Measurements from ENCODE around the gene KRTAP4-2. TPM values are rescaled to one million over a fixed set of nuclear protein-coding genes. Genes with fewer than 3 reads are reported as not detected.
"Not testable (repeated sequence)": the region's sequence is repeated elsewhere in the genome, so short reads cannot be mapped to it uniquely, and the experiment has no call there.

Gene KRTAP4-2
- total RNA-seq = not detected

- Mint-ChIP-seq H3K27ac (no peak within 1 kb of the TSS), H3K36me3 (no peaks in the 10 kb centered on the region), H3K9me3 (no peaks in the 10 kb centered on the region)
- ATAC-seq (no peak), DNase-seq (ENCODE audit: low spot score in 2 of 2) (no peak)
Measured at GRCh38 chr17:41177727-41178271, at the start of gene KRTAP4-2. Gene KRTAP4-2, minus strand, starts transcription at chr17:41178221. Its CDS starts 57 bp downstream, at chr17:41178164.

DNA sequence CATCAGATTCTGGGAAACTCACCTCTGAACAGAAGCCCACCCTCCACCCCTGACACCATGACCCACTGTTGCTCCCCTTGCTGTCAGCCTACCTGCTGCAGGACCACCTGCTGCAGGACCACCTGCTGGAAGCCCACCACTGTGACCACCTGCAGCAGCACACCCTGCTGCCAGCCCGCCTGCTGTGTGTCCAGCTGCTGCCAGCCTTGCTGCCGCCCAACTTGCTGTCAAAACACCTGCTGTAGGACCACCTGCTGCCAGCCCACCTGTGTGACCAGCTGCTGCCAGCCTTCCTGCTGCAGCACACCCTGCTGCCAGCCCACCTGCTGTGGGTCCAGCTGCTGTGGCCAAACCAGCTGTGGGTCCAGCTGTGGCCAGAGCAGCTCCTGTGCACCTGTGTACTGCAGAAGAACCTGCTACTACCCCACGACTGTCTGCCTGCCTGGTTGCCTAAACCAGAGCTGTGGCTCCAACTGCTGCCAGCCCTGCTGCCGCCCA, 48.6 kb upstream of the KRTAP4-2 start, which contains the start of gene KRTAP9-2:
Gene KRTAP9-2, plus strand, starts transcription at position 51 of the 498 bp plus-strand sequence. Its CDS starts 7 bp downstream, at position 58.
- not testable (repeated sequence) for H3K27ac Mint-ChIP-seq; H3K36me3 Mint-ChIP-seq; H3K9me3 Mint-ChIP-seq; DNase-seq (ENCODE audit: low spot score in 2 of 2); ATAC-seq

GRCh38 chr17:41226051-41226450, 48.0 kb upstream of the KRTAP4-2 start:
- DNase-seq (ENCODE audit: low spot score in 2 of 2) = no peak
- H3K36me3 Mint-ChIP-seq = peaks cover 0 to under 1% of the 10 kb centered on the region in 2 donors
- H3K27ac Mint-ChIP-seq = no peak overlapping the region
- peaks cover 0 to 4% of the 10 kb centered on the region in 2 donors for H3K9me3 Mint-ChIP-seq
- ATAC-seq = no peak

GRCh38 chr17:41223821-41224220, 45.8 kb upstream of the KRTAP4-2 start:
- H3K27ac Mint-ChIP-seq = no peak overlapping the region
- peaks cover 4 to 20% of the 10 kb centered on the region in 2 donors for H3K9me3 Mint-ChIP-seq
- DNase-seq (ENCODE audit: low spot score in 2 of 2) (no peak), ATAC-seq (no peak)
- peaks cover 5 to 16% of the 10 kb centered on the region in 2 donors for H3K36me3 Mint-ChIP-seq

GRCh38 chr17:41215681-41216080, 37.7 kb upstream of the KRTAP4-2 start:
- no peak for ATAC-seq
- peaks cover 5 to 19% of the 10 kb centered on the region in 2 donors for H3K36me3 Mint-ChIP-seq

GRCh38 chr17:41212524-41213169, 34.6 kb upstream of the KRTAP4-2 start:
- DNase-seq (ENCODE audit: low spot score in 2 of 2) (no peak), ATAC-seq (no peak)
- Mint-ChIP-seq H3K9me3 (no peaks in the 10 kb centered on the region), H3K27ac (no peak overlapping the region), H3K36me3 (no peaks in the 10 kb centered on the region)

More at GRCh38 chr17:41215681-41216080, 37.7 kb upstream of the KRTAP4-2 start:
- Mint-ChIP-seq H3K9me3 (peaks cover 4 to 16% of the 10 kb centered on the region in 2 donors), H3K27ac (no peak overlapping the region)
- no peak for DNase-seq (ENCODE audit: low spot score in 2 of 2)

DNA sequence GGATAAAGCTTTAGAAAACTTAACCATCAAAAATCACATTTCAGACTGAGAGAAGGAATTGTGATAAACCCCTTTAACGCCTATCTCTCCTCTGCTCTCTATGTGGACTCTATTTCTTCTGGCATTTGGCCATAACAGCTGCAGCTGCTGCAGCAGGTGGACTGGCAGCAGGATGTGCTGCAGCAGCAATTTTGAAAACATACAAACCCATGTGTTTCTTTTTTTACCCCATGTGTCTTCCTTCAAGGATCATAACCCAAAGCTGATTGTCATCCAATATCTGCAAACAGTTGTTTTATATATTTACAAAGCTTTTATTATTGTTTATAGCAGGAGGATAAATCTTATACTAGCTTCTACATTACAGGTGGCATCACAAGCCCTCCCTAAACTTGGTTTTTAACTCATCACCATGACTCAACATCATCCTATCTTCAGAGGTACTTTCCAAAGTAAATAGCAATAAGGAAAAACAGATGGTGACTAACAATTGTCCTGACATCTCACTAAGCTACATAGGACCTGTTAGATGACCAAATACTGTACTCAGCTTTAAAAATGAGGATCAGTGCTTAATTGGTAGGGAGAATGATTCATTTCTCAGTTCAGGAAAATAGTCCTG, 33.9 kb upstream of the KRTAP4-2 start:
- Mint-ChIP-seq H3K9me3 (no peaks in the 10 kb centered on the region), H3K36me3 (no peaks in the 10 kb centered on the region), H3K27ac (no peak overlapping the region)
- ATAC-seq = peak in 1 of 2 donors; percentile 66
- no peak for DNase-seq (ENCODE audit: low spot score in 2 of 2)

DNA sequence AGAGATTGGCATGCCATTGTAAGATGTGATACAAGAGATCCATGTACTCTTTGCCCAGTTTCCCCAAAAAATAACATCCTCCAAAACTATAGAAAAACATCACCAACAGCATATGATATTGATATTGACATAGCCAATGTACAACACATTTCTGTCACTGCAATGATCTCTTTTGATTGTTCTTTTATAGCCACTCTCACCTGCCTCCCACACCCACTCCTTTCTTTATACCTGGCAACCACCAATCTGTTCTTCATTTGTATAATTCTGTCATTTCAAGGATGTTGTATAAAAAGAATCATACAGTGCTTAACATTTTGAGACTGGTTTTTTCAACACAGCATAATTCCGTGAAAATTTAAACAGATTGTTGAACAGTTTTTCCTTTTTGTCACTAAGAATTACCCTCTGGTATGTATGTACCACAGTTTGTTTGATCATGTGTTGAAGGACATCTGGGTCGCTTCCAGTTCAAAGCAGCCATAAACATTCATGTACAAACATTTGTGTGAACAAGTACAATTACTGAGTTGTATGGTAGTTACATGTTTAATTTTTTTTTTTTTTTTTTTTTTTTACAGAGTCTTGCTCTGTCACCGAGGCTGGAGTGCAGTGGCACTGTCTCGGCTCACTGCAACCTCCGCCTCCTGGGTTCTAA, 21.5 kb upstream of the KRTAP4-2 start:
- Mint-ChIP-seq H3K36me3 (no peaks in the 10 kb centered on the region), H3K27ac (no peak overlapping the region), H3K9me3 (peaks cover 3 to 5% of the 10 kb centered on the region in 2 donors)
- ATAC-seq = no peak
- DNase-seq (ENCODE audit: low spot score in 2 of 2) = no peak

GRCh38 chr17:41196068-41196467, 18.0 kb upstream of the KRTAP4-2 start:
- no peaks in the 10 kb centered on the region for H3K36me3 Mint-ChIP-seq
- ATAC-seq (no peak), DNase-seq (ENCODE audit: low spot score in 2 of 2) (no peak)
- H3K27ac Mint-ChIP-seq = no peak overlapping the region
- H3K9me3 Mint-ChIP-seq = peaks cover 8% of the 10 kb centered on the region in 2 donors

DNA sequence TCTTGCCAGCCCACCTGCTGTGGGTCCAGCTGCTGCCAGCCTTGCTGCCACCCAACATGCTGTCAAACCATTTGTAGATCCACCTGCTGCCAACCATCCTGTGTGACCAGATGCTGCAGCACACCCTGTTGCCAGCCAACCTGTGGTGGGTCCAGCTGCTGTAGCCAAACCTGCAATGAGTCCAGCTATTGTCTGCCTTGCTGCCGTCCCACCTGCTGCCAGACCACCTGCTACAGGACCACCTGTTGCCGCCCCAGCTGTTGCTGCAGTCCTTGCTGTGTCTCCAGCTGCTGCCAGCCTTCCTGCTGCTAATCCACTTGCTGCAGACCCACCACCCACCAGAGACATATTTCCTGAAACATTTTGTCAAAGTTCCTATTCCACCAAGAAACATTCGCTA, 12.3 kb upstream of the KRTAP4-2 start:
- Mint-ChIP-seq H3K9me3 (peaks cover 3 to 4% of the 10 kb centered on the region in 2 donors), H3K36me3 (no peaks in the 10 kb centered on the region), H3K27ac (peak overlapping the region in 1 of 2 donors; percentile 3)
- ATAC-seq = no peak
- no peak for DNase-seq (ENCODE audit: low spot score in 2 of 2)

GRCh38 chr17:41189837-41190318, 11.9 kb upstream of the KRTAP4-2 start, which contains the start of gene KRTAP9-1:
Gene KRTAP9-1, plus strand, starts transcription at chr17:41189887. Its CDS starts 0 bp downstream, at chr17:41189887.
- H3K36me3 Mint-ChIP-seq; DNase-seq (ENCODE audit: low spot score in 2 of 2); ATAC-seq; H3K9me3 Mint-ChIP-seq: not testable (repeated sequence)
- peak within 1 kb of the TSS; percentile 3 to 66 for H3K27ac Mint-ChIP-seq

DNA sequence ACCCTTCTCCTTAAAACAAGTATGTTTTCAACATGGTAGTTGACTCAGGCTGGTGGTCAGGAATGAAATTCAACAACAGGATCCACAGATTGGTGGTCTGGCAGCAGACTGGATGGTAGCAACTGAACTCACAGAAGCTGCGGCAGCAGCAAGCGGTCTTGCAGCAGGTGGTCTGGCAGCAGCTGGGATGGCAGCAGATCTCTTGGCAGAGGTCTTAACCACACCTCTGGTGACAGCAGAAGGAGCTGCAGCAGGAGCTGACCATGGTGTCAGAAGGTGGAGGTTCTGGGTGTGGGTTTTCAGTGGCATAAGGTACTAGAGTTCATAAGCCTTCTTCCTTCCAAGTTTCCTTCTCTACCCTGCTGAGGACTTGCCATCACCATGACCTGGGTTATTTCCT, 8.9 kb upstream of the KRTAP4-2 start:
- ATAC-seq = no peak
- no peak for DNase-seq (ENCODE audit: low spot score in 2 of 2)
- H3K9me3 Mint-ChIP-seq = no peaks in the 10 kb centered on the region
- no peaks in the 10 kb centered on the region for H3K36me3 Mint-ChIP-seq
- H3K27ac Mint-ChIP-seq = no peak overlapping the region

GRCh38 chr17:41185001-41185400, 7.0 kb upstream of the KRTAP4-2 start:
- H3K27ac Mint-ChIP-seq = no peak overlapping the region

GRCh38 chr17:41184480-41184961, 6.5 kb upstream of the KRTAP4-2 start, which contains the start of gene KRTAP4-1:
Gene KRTAP4-1, minus strand, starts transcription at chr17:41184911. Its CDS starts 57 bp downstream, at chr17:41184854.
- H3K36me3 Mint-ChIP-seq = no peaks in the 10 kb centered on the region
- H3K9me3 Mint-ChIP-seq = no peaks in the 10 kb centered on the region
- ATAC-seq = no peak
- no peak within 1 kb of the TSS for H3K27ac Mint-ChIP-seq
- no peak for DNase-seq (ENCODE audit: low spot score in 2 of 2)

More at GRCh38 chr17:41185001-41185400, 7.0 kb upstream of the KRTAP4-2 start:
- Mint-ChIP-seq H3K9me3 (no peaks in the 10 kb centered on the region), H3K36me3 (no peaks in the 10 kb centered on the region)
- ATAC-seq (peak in 1 of 2 donors; percentile 58), DNase-seq (ENCODE audit: low spot score in 2 of 2) (no peak)

DNA sequence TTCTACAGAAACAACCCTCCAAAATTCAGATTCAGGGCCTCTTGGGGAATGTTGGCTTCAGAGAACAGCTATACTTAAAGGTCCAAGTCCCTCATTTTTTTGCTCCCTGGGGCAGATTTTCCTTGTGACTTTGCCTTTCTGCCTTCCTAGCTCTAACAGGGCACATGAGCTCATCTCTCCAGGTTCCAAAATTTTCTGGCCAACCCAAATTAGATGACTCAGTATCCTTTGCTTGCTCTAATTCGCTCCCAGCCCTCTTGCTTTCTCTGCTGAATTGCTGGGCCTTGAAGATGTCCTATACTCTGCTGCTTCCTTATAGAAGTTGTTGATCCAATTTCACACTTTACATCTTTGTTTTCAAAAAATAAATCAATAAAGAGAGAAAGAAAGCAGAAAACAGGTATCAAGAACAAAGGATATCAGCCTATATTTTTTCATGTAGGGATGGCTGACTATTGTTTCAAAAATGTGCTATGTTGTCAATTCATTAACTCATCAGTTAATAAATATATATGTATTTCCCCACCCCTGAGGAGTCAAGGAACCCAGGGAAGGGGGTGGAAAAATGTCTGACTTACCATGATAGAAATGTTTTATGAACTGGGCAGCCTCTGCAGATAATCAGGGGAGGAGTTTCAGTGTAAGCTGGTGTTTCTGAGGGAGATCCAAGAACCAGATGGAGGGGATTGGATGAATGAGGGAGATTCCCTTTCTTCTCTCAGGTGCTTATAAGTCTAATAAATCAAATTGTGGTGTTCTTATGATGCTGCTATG, 1.0 kb upstream of the KRTAP4-2 start:
- no peak for ATAC-seq

GRCh38 chr17:41178341-41178740, 320 bp upstream of the KRTAP4-2 start:
- no peaks in the 10 kb centered on the region for H3K36me3 Mint-ChIP-seq
- no peak for DNase-seq (ENCODE audit: low spot score in 2 of 2)
- H3K27ac Mint-ChIP-seq = no peak overlapping the region
- peak in 1 of 2 donors; percentile 31 for ATAC-seq
- no peaks in the 10 kb centered on the region for H3K9me3 Mint-ChIP-seq

More for the DNA sequence above, 1.0 kb upstream of the KRTAP4-2 start:
- no peak for DNase-seq (ENCODE audit: low spot score in 2 of 2)
- no peaks in the 10 kb centered on the region for H3K36me3 Mint-ChIP-seq
- no peak overlapping the region for H3K27ac Mint-ChIP-seq
- H3K9me3 Mint-ChIP-seq = no peaks in the 10 kb centered on the region
